Stimulated activated CD4-positive, alpha-beta T cell treated with anti-CD3 and anti-CD28 coated beads, Interleukin-2, amount 100 ng/mL, for 48 hours (primary cell): ENCODE measurements around the gene ZBTB39.
"Not testable (repeated sequence)": the region's sequence is repeated elsewhere in the genome, so short reads cannot be mapped to it uniquely, and the experiment has no call there.

Source experiments
- DNase-seq, 2 donors: peaks; one replicate each; pipeline ENCODE4 v3.0.0-alpha.2; 2020

Gene ZBTB39

DNA sequence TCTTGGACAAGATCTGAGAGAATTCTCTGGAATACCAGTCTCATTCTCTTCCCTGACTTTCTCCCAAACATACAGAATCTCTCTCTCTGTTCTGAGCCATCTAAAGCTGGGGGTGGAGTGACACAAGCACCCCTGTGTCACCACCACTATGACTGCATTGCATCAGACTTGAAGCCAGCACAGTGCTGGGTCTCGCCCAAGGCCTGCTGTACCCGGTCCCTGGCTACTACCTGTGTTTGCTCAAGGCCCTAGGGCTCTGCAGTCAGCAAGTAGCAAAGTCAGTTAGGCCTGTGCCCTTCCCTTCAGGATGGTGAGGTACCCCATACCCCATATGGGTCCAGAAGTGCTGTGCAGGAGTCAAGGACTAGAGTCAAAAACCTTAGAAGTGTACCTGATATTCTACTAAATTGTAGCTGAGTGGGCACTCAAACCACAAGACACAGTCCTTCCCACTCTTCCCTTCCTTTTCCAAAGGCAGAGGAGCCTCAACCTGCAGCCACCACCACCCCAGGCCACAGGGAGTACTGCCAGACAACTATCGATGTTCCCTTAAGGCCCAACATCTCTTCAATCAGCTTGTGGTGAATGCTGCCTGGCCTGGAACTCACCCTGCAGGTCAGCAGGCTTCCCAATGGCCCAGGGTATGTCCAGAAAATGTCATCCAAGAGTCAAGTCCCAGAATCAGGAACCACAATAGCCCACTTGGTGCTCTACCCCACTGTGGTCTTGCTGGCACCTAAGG, 27.8 kb downstream of the ZBTB39 start:
- no peak for DNase-seq

DNA sequence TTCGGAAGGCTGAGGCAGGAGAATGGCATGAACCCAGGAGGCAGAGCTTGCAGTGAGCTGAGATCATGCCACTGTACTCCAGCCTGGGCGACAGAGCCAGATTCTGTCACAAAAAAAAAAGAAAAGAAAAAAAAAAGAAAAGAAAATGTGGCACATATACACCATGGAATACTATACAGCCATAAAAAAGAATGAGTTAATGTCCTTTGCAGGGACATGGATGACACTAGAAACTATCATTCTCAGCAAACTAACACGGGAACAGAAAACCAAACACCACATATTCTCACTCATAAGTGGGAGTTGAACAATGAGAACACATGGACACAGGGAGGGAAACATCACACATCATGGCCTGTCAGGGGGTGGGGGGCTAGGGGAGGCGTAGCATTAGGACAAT, 29.0 kb downstream of the ZBTB39 start:
- DNase-seq: not testable (repeated sequence)

DNA sequence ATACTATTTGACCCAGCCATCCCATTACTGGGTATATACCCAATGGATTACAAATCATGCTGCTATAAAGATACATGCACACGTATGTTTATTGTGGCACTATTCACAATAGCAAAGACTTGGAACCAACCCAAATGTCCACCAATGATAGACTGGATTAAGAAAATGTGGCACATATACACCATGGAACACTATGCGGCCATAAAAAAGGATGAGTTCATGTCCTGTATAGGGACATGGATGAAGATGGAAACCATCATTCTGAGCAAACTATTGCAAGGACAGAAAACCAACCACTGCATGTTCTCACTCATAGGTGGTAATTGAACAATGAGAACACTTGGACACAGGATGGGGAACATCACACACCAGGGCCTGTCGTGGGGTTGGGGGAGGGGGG, 32.1 kb downstream of the ZBTB39 start:
- DNase-seq: not testable (repeated sequence)

DNA sequence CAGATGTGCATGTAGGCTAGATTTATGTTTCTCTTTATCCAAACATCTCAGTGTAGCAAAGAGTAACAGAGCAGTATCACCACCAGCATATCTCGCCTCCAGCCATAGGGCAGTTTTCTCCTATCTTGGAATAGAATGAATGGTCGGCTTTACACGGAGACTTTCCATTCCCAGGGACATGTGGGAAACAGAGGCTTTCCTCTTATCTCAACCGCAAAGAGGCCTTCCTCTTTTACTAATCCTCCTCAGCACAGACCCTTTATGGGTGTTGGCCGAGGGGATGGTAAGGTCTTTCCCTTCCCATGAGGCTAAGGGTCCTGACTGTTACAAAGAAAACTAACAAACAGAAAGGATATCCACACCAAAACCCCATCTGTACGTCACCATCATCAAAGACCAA, 37.4 kb downstream of the ZBTB39 start:
- not testable (repeated sequence) for DNase-seq

DNA sequence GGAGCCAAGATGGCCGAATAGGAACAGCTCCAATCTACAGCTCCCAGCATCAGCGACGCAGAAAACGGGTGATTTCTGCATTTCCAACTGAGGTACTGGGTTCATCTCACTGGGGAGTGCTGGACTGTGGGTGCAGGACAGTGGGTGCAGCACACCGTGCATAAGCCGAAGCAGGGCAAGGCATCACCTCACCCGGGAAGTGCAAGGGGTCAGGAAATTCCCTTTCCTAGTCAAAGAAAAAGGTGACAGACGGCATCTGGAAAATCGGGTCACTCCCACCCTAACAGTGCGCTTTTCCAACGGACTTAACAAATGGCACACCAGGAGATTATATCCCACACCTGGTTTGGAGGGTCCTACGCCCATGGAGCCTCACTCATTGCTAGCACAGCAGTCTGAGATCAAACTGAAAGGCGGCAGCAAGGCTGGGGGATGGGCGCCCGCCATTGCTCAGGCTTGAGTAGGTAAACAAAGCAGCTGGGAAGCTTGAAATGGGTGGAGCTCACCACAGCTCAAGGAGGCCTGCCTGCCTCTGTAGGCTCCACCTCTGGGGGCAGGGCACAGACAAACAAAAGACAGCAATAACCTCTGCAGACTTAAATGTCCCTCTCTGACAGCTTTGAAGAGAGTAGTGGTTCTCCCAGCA, 40.2 kb downstream of the ZBTB39 start:
- DNase-seq: not testable (repeated sequence)

DNA sequence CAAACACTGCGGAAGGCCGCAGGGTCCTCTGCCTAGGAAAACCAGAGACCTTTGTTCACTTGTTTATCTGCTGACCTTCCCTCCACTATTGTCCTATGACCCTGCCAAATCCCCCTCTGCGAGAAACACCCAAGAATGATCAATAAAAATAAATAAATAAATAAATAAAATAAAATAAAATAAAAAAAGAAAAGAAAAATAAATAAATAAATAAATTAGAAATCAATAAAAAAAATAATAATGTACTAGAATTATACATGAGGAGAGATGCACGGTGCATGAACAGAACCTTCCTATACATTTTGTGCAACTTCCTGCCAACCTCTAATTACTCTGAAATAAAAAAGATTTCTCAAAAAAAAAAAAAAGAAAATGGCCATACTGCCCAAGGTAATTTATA, 41.2 kb downstream of the ZBTB39 start:
- not testable (repeated sequence) for DNase-seq

DNA sequence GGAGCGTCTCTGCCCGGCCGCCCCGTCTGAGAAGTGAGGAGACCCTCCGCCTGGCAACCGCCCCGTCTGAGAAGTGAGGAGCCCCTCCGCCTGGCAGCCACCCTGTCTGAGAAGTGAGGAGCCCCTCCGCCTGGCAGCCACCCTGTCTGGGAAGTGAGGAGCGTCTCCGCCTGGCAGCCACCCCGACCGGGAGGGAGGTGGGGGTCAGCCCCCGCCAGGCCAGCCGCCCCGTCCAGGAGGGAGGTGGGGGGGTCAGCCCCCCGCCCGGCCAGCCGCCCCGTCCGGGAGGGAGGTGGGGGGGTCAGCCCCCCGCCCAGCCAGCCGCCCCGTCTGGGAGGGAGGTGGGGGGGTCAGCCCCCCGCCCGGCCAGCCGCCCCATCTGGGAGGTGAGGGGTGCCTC, 42.8 kb downstream of the ZBTB39 start:
- DNase-seq: not testable (repeated sequence)

DNA sequence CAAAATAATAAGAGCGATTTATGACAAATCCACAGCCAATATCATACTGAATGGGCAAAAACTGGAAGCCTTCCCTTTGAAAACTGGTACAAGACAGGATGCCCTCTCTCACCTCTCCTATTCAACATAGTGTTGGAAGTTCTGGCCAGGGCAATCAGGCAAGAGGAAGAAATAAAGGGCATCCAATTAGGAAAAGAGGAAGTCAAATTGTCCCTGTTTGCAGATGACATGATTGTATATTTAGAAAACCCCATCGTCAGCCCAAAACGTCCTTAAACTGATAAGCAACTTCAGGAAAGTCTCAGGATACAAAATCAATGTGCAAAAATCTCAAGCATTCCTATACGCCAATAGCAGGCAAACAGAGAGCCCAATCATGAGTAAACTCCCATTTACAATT, 44.1 kb downstream of the ZBTB39 start:
- DNase-seq: not testable (repeated sequence)

DNA sequence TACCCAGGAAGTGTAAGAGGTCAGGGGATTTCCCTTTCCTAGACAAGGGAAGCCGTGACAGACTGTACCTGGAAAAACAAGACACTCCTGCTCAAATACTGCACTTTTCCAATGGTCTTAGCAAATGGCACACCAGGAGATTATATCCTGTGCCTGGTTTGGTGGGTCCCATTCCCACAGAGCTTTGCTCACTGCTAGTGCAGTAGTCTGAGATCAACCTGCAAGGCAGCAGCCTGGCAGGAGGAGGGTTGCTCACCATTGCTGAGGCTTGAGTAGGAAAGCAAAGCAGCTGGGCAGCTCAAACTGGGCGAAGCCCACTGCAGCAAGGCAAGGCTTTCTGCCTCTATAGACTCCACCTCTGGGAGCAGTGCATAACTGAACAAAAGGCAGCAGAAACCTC, 47.9 kb downstream of the ZBTB39 start:
- no peak for DNase-seq

DNA sequence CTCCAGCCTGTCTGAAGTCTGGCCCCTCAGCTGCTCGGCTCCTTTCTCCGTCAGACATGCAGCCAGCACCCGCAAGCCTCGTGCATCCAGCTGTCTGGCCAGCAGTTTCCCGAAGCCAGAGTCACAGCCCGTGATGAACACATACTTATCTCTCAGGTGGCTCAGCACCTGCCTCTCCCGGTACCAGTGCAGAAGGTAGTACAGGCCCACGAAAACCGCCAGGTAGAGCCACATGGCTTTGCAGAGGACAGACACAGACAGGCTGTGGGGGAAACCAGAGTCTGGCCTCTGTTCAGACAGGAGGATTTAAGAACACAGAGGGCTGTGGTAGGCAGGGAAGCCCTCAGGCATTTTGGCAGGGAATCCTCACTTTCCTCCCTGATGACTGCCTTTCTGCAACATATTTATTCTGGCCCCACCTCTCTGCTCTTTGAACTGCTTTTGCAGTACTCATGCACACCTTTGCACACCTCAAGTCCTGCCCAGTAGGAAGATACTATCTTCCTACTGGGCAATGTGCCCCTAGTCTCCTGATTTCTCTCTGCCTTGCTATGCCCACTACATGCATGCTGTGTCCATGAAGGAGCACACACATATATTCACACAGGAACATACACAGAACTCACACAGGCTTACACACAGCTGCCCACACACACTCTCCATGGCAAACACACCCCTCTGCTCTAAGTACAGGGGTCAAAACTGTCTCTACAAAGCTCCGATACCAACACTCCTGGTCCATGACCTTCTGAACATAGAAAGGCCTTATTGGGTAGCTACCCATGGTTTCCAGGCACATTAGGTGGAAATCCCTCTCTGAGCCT, 48.9 kb downstream of the ZBTB39 start, which contains the start of gene RDH16:
TSS of gene RDH16 (minus strand) at position 380 of the 824 bp plus-strand sequence. CDS start at position 234, 146 bp downstream.
- DNase-seq: no peak

DNA sequence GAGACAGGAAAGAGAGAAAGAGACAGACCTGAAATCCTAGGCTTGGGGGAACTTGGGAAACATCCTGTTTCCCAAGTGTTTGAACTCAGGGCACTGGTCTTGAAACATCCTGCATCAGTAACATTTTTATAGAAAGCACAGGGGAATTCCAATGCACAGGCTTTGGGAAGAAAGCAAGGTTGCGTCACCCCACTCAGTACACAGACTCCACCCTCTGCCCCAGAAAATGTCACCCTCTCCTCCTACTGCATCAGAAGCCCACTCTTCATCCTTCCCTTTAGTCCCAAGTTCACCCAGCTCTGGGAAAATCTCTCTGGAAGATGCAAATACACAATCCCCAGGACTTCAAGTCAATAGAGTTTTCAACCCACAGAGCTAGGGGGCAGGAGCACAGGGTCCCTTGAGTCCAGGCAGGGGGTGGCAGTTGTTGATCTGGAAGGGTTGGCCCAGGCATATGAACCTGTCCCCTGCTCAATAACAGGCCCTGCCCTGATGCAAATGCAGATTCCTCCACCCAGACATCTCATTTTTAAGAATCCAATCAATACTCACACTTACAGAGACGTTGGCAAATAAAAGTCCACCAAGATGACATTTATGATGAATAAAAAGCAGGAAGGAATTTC, 50.6 kb downstream of the ZBTB39 start:
- DNase-seq: no peak

DNA sequence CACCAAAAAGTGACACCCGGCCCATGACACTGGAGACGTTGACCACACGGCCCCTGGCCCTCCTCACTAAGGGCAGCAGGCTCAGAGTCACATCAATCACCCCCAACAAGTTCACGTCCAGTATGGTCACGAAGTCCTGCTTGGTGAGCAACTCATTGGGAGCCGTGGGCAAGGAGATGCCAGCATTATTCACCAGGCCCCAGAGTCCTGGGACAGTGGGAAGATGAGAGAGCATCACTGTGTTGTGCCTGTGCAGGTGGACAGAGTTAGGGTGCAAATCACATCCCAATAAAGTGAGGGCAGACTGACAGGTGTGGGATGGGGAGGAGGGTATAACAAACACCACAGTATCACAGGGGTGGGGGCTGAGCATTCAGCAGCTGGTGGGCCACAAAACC, 51.4 kb downstream of the ZBTB39 start:
- no peak for DNase-seq

DNA sequence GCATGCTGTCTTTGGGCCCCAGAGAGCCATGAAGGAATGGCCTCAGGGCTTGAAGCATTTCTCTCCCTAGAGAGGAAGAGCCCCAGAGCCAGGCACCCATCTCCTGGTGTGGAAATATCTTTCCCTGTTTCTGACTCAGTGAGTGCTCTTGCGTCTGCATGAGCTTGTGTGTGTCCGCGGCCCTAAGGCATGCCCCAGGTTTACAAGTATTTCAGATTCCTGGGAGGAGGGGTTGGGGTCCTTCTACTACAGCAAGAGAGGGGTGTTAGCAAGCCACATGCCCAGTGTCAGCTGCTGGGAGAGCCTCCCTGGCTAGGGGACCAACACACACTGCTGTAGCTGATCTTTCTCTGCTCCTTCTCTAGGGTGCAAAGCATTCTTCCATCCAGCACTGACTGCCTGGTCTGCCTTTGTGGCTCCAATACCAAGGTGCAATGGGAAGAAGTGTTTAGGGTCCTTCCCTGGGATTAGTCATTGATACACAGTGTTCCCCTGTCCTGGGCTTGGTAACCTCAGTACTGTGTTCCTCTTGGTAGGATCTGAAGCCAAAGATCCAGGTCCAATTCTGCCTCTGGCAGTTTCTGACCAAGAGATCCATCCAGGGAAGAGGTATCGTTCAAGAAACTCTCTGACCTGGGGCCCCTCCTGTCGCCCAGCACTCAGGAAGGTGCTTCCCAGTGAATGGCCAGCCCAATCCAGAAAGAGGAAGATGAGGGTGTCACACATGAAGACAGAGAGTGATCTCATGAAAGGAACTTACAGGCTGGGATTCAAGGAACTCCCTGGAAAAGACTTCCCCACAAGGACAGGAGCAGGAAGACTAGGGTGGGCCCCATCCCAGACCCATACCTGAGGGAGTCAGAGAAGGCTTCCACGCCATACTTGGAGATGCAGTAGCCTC, 52.0 kb downstream of the ZBTB39 start:
- DNase-seq: no peak

DNA sequence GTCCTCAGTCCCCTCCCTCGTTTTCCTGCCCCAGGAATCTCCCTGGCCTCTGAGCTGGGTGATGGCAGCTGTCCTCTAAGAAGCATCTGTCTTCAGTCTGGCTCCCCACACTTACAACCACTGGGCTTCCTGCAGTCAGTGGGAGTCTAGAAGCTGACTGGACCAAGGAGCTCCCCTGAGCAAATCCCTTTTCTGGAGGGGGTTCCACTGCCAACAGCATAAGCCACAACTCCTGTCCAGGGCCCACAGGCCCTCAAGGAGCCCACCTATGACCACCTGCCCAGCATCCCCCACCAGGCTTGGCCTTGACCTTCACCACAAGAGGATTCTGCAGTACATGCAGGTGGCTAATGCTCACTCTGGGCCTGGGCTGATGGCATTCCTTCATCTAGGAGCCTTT, 53.0 kb downstream of the ZBTB39 start:
- DNase-seq: no peak

DNA sequence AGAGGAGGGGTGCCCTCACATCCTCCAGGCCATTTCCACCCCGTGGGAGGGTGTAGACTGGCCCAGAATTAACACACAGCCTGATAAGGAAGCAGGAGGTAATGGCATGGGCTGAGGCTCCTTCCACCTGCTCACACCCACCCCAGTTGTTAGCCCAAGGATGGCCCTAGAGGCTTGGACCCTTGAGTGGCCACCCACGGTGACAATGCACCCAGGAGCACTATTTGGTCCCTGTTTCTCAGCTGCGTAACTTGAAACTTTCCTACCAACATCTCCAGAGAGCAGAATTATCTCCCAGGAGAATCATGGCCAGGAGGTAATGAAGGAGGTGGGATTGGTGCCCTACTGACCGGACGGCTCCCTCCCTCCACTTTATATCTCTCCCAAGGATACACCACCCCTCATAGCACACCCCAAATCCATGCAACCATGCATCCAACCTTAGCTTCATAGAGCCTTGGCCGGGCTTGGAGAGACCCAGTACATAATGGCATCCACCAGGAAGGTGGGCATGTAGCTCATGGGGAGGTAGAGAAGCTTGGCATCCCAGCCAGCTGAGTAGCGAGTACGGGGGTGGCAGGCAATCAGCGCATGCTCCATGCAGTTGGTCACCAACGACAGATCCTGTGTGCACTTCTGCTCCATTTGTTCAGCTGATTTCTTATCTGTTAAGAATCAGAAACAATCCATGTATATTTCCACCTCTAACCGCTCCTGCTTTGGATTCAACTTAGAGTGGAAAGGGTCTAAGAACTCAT, 54.6 kb downstream of the ZBTB39 start:
- no peak for DNase-seq

DNA sequence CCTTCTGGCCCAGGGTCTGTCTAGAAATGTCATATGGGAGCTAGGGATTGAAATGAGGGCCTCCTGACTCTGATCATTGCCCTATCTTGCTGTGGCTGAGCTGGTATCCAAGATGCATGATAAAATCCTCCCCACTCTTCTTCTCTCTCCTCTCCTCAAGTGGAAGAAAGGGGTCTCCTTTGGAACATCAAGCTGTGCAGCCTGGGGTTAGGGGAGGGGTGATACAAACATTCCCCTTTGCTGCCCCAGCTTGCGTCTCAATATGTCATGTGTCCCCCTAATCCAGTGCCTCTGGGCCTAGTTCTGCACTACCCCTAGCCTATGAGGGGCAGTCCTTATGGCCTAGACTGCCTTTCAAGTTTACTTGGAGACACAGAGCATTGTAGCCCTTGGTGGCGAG, 57.5 kb downstream of the ZBTB39 start:
- DNase-seq: no peak
